Gastrocnemius medialis (tissue), 4 donors: ENCODE measurements around the gene TCF12. TPM values are rescaled to one million over a fixed set of nuclear protein-coding genes. Genes with fewer than 3 reads are reported as not detected.

Experiments used
- ATAC-seq, 2 donors: fragments of 150-250 bp; one replicate each; pipeline ENCODE4 v1.9.1; 2016
- DNase-seq, 2 donors: peaks; one replicate each; pipeline ENCODE4 v3.0.0-alpha.2; 2019
- H3K27ac ChIP-seq, 4 donors: fragments of 200-600 bp; sonication (generic); 1 replicate in 1 of 4; 2 replicates in 3 of 4; pipeline ENCODE4 v1.5.1; 2016 to 2018; ENCODE audit warnings: mild to moderate bottlenecking in 2 of 4, moderate library complexity in 1 of 4
- H3K27me3 ChIP-seq, 3 donors: fragments of 200-600 bp; sonication (generic) in 2 of 3; 1 replicate in 1 of 3; 2 replicates in 2 of 3; pipeline versions ENCODE4 v1.5.1 to v1.6.0; 2016 to 2019; ENCODE audit warnings: mild to moderate bottlenecking in 1 of 3, moderate library complexity in 1 of 3
- H3K36me3 ChIP-seq, 2 donors: fragments of 200-600 bp; sonication (generic) in 1 of 2; one replicate each; pipeline ENCODE4 v1.5.1; 2017 to 2018
- H3K4me1 ChIP-seq, 2 donors: fragments of 200-600 bp; sonication (generic) in 1 of 2; one replicate each; pipeline ENCODE4 v1.5.1; 2016 to 2017; ENCODE audit warnings: mild to moderate bottlenecking in 2 of 2
- H3K4me3 ChIP-seq, 4 donors: fragments of 200-600 bp; sonication (generic) in 3 of 4; 1 replicate in 1 of 4; 2 replicates in 3 of 4; pipeline ENCODE4 v1.5.1; 2016 to 2019; ENCODE audit warnings: mild to moderate bottlenecking in 2 of 4
- H3K9me3 ChIP-seq, 3 donors: fragments of 200-600 bp; sonication (generic) in 2 of 3; 1 replicate in 1 of 3; 2 replicates in 2 of 3; pipeline ENCODE4 v1.5.1; 2016 to 2019
- CTCF ChIP-seq, 5 experiments: fragments of 450-650 bp in 3 of 5; fragments of 200-600 bp in 2 of 5; sonication (generic) in 2 of 5; IDR thresholded peaks in 4 of 5; conservative IDR thresholded peaks in 1 of 5; 1 replicate in 4 of 5; 2 replicates in 1 of 5; pipeline ENCODE4 v1.5.1; 2016 to 2019; ENCODE audit warnings: antibody characterized with exemption in 5 of 5, mild to moderate bottlenecking in 3 of 5, moderate library complexity in 3 of 5
- POLR2A ChIP-seq, 2 donors: fragments of 450-650 bp; IDR thresholded peaks; one replicate each; pipeline ENCODE4 v1.6.1; 2017; ENCODE audit warnings: antibody characterized with exemption in 2 of 2, mild to moderate bottlenecking in 2 of 2, moderate library complexity in 2 of 2
- in situ Hi-C, 4 donors: fragments of 200-750 bp; cut with MboI; loops; one replicate each; pipeline versions ENCODE4 v1.15.0 to v1.8.0; 2017; ENCODE audit warnings: low sequenced_read_pairs in 4 of 4
- intact Hi-C: fragments of 100-400 bp; cut with DNase I; formaldehyde crosslinking; loops from one replicate; pipeline ENCODE4 v1.15.1; 2023; ENCODE audit warnings: low total_unique reads
- total RNA-seq, 4 donors: library from RNA; depleted of rRNA; stranded (reverse); fragments of >200 nt; gene quantifications; one replicate each; pipeline versions ENCODE4 v1.1.0 to v1.2.3, GENCODE V29; 2016

Gene TCF12
- total RNA-seq, 4 donors from 2014 or later = 34.9 to 63.0 (median 51.4) TPM

DNA sequence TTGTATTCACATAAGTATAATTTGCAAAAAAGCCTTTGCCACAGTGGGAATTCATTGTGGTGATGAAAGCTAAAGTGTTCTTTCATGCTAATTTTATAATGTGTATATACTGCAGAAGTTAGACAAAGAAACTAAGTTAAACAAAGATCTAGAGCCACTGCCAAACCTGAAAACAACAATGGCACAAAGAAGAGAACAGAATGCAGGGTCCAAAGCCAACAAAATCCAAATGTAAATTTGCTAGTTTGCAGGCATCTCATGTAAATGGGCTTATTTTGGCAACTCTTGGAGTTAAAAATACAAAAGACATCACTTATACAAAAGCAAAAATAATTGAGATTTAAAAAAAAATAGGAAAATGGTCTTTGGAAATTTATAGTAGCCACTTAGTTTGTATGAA, 123.0 kb downstream of the TCF12 start:
- Histone ChIP-seq H3K36me3 (no peaks in the 10 kb centered on the region), H3K4me1 (peaks cover 49 to 58% of the 10 kb centered on the region in 2 donors), H3K4me3 (no peak overlapping the region), H3K27me3 (no peaks in the 10 kb centered on the region), H3K27ac (no peak overlapping the region), H3K9me3 (no peaks in the 10 kb centered on the region)
- no peak for TF ChIP-seq POLR2A (IDR thresholded peaks at IDR 0.05)
- TF ChIP-seq CTCF (IDR thresholded peaks at IDR 0.05 in 4 of 5, conservative IDR thresholded peaks at IDR 0.05 in 1 of 5) = no peak
- ATAC-seq (no peak), DNase-seq (no peak)
- intact Hi-C loops (no loop called here), in situ Hi-C loops (no loop called here)

- H3K4me1 ChIP-seq = peaks cover 51 to 66% of the 10 kb centered on the region in 2 donors
- ATAC-seq (peak; percentile 33 to 62), DNase-seq (no peak)
Observed at GRCh38 chr15:57044072-57044702, 125.7 kb downstream of the TCF12 start.

DNA sequence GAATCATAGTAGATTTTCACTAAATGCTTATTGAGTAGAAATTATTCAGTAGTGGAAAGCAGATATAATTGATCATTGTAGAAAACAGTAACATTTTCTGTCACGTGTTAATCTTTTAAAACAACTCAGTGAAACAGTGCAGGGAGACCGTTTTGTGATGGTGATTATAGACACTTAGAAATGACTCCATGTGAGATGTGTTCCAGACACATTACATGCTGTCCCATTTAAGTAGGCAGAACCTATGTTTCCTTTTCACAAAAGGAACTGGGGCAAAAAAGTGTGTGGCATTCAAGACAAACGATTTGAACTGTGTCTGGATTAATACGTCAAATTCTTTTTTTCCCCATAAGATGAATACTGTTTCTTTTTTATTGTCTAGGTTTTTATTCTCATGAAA, 126.5 kb downstream of the TCF12 start:
- no peak for TF ChIP-seq POLR2A (IDR thresholded peaks at IDR 0.05)
- no peak for TF ChIP-seq CTCF (IDR thresholded peaks at IDR 0.05 in 4 of 5, conservative IDR thresholded peaks at IDR 0.05 in 1 of 5)

More at GRCh38 chr15:57044072-57044702, 125.7 kb downstream of the TCF12 start:
- Histone ChIP-seq H3K4me3 (no peak overlapping the region), H3K36me3 (no peaks in the 10 kb centered on the region), H3K27ac (no peak overlapping the region), H3K9me3 (no peaks in the 10 kb centered on the region), H3K27me3 (no peaks in the 10 kb centered on the region)
- TF ChIP-seq CTCF (IDR thresholded peaks at IDR 0.05 in 4 of 5, conservative IDR thresholded peaks at IDR 0.05 in 1 of 5) (no peak), POLR2A (IDR thresholded peaks at IDR 0.05) (no peak)
- intact Hi-C loops (no loop called here), in situ Hi-C loops (no loop called here)

GRCh38 chr15:57045741-57046382, 127.4 kb downstream of the TCF12 start:
- Histone ChIP-seq H3K9me3 (no peaks in the 10 kb centered on the region), H3K27me3 (no peaks in the 10 kb centered on the region), H3K4me1 (peaks cover 35 to 54% of the 10 kb centered on the region in 2 donors), H3K27ac (no peak overlapping the region), H3K36me3 (no peaks in the 10 kb centered on the region), H3K4me3 (no peak overlapping the region)
- DNase-seq = no peak
- no peak for ATAC-seq
- intact Hi-C loops = no loop called here
- no peak for TF ChIP-seq POLR2A (IDR thresholded peaks at IDR 0.05)
- no peak for TF ChIP-seq CTCF (IDR thresholded peaks at IDR 0.05 in 4 of 5, conservative IDR thresholded peaks at IDR 0.05 in 1 of 5)
- in situ Hi-C loops = no loop called here

More for the DNA sequence above, 126.5 kb downstream of the TCF12 start:
- H3K27me3 ChIP-seq = no peaks in the 10 kb centered on the region
- in situ Hi-C loops = no loop called here
- ATAC-seq (no peak), DNase-seq (no peak)
- H3K36me3 ChIP-seq = no peaks in the 10 kb centered on the region
- intact Hi-C loops = no loop called here
- no peak overlapping the region for H3K4me3 ChIP-seq
- peaks cover 44 to 62% of the 10 kb centered on the region in 2 donors for H3K4me1 ChIP-seq
- H3K9me3 ChIP-seq = no peaks in the 10 kb centered on the region
- no peak overlapping the region for H3K27ac ChIP-seq
